ENCODE data around the gene MRGPRE. TPM values are rescaled to one million over a fixed set of nuclear protein-coding genes. Genes with fewer than 3 reads are reported as not detected.

The MRGPRE gene
- total RNA-seq, 1 donor from 2014 or later = 0.36 TPM

DNA sequence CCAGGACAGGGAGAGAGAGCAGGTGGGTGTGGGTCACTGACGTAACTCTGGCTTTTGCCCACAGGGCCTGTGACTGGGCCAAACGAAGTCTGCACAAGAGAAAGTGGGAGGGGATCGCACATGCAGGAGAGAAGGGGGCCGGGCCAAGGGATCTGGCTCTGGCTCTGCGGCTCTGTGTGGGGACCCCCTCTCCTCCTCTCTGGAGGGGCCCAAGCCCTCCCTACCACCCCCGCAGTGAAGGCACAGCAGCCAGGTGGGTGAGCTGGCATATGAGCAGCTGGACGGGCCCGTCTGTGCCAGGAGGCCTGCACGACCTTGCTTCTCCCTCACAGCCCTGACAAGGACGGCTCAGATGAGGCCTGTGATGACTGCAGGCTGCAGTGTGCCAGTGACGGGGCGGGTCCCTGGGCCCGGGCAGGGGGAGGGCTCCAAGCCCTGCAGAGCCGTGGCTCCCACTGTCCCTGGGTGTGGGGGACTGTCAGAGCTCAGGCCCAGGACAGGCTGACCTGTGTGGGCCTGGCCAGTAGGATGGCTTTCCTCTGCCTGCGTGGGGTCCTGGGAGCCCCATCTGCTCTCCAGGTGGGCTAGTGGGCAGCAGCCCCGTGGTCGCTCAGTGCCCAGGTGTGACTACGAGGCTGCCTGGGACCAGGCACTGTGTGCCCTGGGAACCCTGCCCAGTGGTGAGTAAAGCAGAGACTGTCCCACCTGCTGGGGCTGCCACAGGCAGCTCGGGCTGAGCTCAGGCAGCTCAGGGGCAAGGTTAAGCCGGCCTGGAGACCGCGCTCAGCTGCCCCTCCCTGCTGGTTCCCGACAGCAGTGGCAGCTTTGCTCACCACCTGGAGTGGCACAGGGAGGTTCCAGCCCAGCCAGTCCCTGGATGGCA, 35.8 kb downstream of the MRGPRE start:
- Histone ChIP-seq H3K36me3 (no peaks in the 10 kb centered on the region), H3K9me3 (replicated peaks) (no peaks in the 10 kb centered on the region), H3K4me3 (no peak overlapping the region), H3K27ac (replicated peaks) (no peak overlapping the region), H3K27me3 (ENCODE audit: low read depth) (peaks cover 44% of the 10 kb centered on the region), H3K4me1 (peaks cover 10% of the 10 kb centered on the region)
- intact Hi-C loops (cut with micrococcal nuclease) = no loop called here
- no peak for DNase-seq
- TF ChIP-seq, protein P1, sequence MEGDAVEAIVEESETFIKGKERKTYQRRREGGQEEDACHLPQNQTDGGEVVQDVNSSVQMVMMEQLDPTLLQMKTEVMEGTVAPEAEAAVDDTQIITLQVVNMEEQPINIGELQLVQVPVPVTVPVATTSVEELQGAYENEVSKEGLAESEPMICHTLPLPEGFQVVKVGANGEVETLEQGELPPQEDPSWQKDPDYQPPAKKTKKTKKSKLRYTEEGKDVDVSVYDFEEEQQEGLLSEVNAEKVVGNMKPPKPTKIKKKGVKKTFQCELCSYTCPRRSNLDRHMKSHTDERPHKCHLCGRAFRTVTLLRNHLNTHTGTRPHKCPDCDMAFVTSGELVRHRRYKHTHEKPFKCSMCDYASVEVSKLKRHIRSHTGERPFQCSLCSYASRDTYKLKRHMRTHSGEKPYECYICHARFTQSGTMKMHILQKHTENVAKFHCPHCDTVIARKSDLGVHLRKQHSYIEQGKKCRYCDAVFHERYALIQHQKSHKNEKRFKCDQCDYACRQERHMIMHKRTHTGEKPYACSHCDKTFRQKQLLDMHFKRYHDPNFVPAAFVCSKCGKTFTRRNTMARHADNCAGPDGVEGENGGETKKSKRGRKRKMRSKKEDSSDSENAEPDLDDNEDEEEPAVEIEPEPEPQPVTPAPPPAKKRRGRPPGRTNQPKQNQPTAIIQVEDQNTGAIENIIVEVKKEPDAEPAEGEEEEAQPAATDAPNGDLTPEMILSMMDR (IDR thresholded peaks at IDR 0.05; ENCODE audit: borderline replicate concordance) = no peak

DNA sequence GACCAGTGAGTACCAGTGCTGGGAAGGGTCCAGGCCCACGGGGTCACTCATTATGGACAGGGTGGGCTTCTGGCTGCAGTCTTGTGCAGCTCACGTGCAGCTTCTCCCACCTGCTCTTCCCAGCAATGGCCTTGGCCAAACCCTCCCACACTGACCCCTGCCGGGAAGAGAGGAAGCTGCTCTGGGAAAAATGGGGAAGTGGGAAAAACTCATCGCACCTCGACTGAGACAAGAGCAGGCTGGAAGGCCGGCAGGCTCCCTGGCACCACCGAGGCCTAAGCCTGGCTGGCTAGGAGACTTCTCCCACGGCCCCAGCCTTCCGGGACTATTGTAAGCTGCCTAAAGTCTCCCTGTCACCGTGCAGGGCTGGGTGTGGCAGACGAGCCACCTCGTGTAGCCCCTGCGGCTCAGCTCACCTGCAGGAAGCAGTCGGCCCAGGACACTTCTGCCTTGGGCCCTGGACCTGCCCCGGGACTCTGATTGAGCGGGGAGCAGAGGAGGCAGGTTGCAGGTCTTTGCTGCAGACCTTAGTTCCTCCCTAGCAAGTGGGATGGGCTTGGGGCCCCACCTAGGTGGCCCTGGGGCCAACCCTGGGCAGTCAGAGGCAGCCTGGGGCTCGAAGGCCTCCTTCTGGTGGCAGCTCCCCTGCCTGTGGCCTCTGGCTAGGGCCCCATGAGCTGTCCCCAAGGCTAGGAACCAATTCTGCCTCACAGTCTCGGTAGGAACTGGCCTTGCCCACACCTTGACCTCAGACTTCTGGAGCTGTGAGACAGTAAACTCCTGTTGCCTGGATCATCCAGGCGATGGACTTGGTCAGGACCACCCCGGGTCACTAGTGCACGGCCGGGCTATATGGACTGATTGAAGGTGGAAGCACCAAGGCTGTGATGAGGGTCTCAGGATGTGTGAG, 36.7 kb downstream of the MRGPRE start:
- intact Hi-C loops (cut with micrococcal nuclease) = no loop called here
- Histone ChIP-seq H3K27me3 (ENCODE audit: low read depth) (peaks cover 35% of the 10 kb centered on the region), H3K9me3 (replicated peaks) (no peaks in the 10 kb centered on the region), H3K27ac (replicated peaks) (no peak overlapping the region), H3K4me1 (peaks cover 10% of the 10 kb centered on the region), H3K4me3 (no peak overlapping the region), H3K36me3 (no peaks in the 10 kb centered on the region)
- TF ChIP-seq, protein P1 (IDR thresholded peaks at IDR 0.05; ENCODE audit: borderline replicate concordance) = peak; percentile 59
- DNase-seq = no peak

DNA sequence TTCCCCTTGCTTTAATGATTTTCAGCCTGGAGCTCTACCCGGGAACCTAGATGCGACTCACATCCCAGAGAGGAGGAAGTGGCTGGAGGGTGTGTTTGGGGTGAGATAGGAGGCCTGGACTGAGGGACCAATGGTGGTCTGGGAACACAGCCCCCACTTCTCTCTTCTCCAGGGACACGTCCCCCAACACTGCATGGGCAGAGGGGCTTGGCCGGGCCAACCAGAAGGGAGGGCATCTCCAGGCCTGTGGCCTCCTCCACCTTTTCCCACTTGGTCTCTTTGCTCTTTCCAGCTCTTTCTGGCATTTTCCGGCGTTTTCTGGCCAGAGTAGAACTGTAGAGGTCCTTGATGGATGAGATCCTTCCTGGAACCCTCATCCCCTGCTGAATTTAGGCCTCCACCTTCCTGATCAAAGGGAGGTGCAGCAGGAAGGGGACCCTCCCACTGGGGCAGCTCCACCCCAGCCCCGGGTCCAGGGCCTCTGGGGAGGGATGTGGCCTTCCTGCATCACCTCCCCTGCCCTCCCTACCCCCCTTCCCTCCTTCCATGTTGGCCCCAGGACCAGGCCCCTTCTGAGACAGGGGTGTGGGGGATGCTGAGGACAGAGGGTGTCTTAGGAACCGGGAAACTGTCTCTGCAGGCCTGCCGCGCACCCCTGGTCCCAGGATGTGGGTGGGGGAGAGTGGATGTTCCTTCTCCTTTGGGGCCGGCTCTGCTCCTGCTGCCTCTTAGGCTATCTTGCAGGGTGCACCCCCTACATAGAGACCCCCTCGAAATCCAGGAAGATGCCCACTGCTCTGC, 38.0 kb downstream of the MRGPRE start:
- Histone ChIP-seq H3K4me3 (no peak overlapping the region), H3K4me1 (peaks cover 10% of the 10 kb centered on the region), H3K36me3 (no peaks in the 10 kb centered on the region), H3K27ac (replicated peaks) (no peak overlapping the region), H3K9me3 (replicated peaks) (no peaks in the 10 kb centered on the region), H3K27me3 (ENCODE audit: low read depth) (peaks cover 23% of the 10 kb centered on the region)
- TF ChIP-seq, protein P1 (IDR thresholded peaks at IDR 0.05; ENCODE audit: borderline replicate concordance) = no peak
- DNase-seq = no peak
- intact Hi-C loops (cut with micrococcal nuclease) = no loop called here

DNA sequence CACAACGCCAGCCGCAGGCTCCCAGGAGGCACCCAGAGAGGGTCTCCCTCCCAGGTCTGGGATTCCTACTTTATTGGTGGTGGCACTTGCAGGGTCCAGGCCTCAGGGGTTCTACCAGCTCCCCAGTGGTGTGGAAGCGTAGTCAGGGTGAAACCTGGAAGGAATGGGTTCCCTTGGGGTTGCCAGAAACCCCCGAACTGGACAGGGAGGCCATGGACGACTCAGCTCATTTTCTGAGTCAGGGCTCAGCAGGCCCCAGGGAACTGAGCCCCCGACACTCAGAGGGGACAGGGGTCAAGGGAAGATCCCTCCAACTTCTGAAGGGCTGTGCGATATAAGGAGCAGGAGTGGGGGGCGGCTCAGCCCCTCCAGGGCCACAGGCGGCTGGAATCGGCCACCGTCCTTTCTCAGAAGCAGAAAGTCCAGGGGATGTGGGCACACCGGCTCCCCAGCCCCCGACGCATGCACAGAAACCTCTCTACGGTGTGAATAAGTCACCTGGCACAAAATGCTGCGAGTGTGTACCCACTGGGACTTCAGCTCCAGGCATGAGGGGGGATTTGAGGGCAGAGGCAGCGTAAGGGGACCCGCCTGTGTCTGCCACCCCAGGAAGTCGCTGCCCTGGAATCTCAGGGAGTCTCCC, 38.7 kb downstream of the MRGPRE start:
- TF ChIP-seq, protein P1 (IDR thresholded peaks at IDR 0.05; ENCODE audit: borderline replicate concordance) = no peak

More for the DNA sequence above, 38.7 kb downstream of the MRGPRE start:
- H3K9me3 ChIP-seq (replicated peaks) = no peaks in the 10 kb centered on the region
- intact Hi-C loops (cut with micrococcal nuclease) = no loop called here
- H3K27ac ChIP-seq (replicated peaks) = no peak overlapping the region
- DNase-seq = no peak
- peaks cover 17% of the 10 kb centered on the region for H3K27me3 ChIP-seq (ENCODE audit: low read depth)
- peaks cover 10% of the 10 kb centered on the region for H3K4me1 ChIP-seq
- H3K4me3 ChIP-seq = no peak overlapping the region
- H3K36me3 ChIP-seq = no peaks in the 10 kb centered on the region
